Mesodermal cell (in vitro differentiated cells): ENCODE data around the gene BEX5.
A peak's percentile ranks its signal among the peaks of the same experiment; 100 is the strongest.
"Not testable (repeated sequence)": the region's sequence is repeated elsewhere in the genome, so short reads cannot be mapped to it uniquely, and the experiment has no call there.

Experiments
- H3K27ac ChIP-seq: 2 replicates; pipeline ENCODE4 v1.7.0; 2013; ENCODE audit warnings: mild to moderate bottlenecking, low read depth, low read length, moderate library complexity; ENCODE audit not compliant: severe bottlenecking
- H3K36me3 ChIP-seq: 2 replicates; pipeline ENCODE4 v1.7.1; 2013; ENCODE audit warnings: mild to moderate bottlenecking, low read length, moderate library complexity; ENCODE audit not compliant: control insufficient read depth, insufficient read depth
- H3K4me1 ChIP-seq: one replicate; pipeline ENCODE4 v1.7.1; 2013; ENCODE audit warnings: mild to moderate bottlenecking, low read length; ENCODE audit not compliant: insufficient read depth, control insufficient read depth, poor library complexity, severe bottlenecking
- H3K4me3 ChIP-seq: 2 replicates; pipeline ENCODE4 v1.7.0; 2013; ENCODE audit warnings: low read length, control low read depth, mild to moderate bottlenecking; ENCODE audit not compliant: insufficient read depth, poor library complexity, severe bottlenecking; ENCODE audit errors: extremely low read depth
- H3K9me3 ChIP-seq: 2 replicates; pipeline ENCODE4 v1.7.1; 2013; ENCODE audit warnings: mild to moderate bottlenecking, low read length, moderate library complexity; ENCODE audit not compliant: control insufficient read depth
- WGBS, 2 experiments: methylation state at CpG; one replicate each; pipeline ENCODE4 v1.1.5; 2013; ENCODE audit warnings: missing lambda C conversion rate in 2 of 2; ENCODE audit not compliant: insufficient coverage in 2 of 2; 5-methylcytosine and 5-hydroxymethylcytosine counted together

BEX5 gene

DNA sequence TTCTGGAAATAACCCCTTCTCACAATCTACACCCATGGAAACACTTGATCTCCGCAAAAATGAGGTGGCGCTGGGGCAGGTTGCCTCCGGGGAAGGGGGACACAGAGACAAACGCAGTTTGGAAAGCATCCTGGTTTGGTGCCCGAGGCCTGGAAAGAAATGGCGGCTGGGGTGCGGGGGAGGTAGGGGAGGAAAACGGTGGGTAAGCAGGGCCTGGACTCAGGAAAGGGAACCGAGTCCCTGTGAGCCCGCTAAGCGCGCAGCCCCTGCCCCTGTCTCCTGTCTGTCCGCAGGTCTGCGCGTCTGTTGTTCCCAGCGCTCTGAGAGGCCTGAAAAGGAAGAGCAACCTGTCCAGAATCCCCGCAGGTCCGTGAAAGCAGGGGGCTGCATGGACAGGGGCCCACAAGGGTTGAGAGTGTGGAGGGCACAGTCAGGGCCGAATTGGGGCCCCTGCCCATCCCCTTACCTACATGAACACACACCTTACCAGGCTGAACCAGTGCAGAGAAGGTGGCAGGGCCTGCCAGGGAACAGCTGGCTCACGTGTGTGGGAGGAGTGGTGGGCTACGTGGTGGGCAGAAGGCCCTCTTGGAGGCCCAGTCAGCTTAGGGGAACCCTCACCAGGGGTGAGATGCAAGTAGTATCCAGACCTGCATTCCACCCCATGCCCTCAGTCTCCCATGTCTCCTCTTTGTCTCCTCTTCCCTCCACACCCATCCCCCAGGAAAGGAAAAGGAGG is 29.5 kb downstream of the BEX5 start:
- H3K4me1 ChIP-seq, H3K36me3 ChIP-seq, H3K27ac ChIP-seq, H3K9me3 ChIP-seq: not testable (repeated sequence)
- 36% methylated on average over 13 of the region's 21 CpGs; no CpG with 5 or more reads in 1 of the 2 experiments for WGBS, 2 experiments
- peak overlapping the region; percentile 14 for H3K4me3 ChIP-seq

DNA sequence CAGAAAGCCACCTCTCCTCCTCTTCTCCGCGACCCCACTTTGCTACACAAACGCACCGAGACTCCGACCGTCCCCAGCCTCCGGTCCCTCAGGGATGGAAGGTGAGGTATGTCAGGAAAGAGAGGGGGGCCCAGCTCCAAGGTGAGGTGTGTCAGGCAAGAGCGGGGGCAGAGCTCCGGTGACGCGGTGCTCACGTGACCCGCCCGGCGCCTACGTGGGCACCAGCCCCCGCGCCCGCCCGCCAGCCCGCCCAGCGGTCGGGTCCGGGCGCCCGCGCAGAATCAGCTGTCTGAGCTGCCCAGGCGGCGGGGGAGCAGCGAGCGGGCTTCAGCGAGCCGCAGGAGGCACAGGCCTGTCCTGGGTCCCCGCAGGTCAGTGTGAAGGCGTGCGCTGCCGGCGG is 30.3 kb downstream of the BEX5 start, which contains the start of gene TCEAL2:
TSS of gene TCEAL2 (plus strand) at position 244 of the 400 bp plus-strand sequence. CDS start 1,152 bp downstream, outside the sequence.
- not testable (repeated sequence) for H3K27ac ChIP-seq, H3K4me1 ChIP-seq, H3K9me3 ChIP-seq, H3K36me3 ChIP-seq
- peak within 1 kb of the TSS; percentile 14 for H3K4me3 ChIP-seq
- WGBS, 2 experiments, result no CpG with 5 or more reads among the region's 38 CpGs

DNA sequence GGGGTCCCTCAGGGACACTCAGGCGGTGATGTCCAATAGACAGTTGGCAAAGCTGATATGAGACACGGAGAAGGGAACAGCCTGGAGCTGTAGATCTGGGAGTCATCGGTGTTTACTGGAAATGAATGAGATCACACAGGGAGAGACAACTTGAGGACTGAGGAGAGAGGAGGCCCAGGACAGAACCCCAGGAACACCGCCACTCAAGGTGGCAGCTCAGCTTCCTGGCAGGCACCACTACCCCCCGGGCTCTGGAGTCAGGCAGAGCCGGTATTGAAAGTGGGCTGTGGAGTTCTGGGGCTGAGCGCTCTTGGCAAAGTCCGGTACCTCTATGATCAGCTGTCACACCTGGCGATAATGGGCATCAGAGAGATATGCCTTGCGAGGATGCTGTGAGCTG is 30.8 kb downstream of the BEX5 start:
- H3K27ac ChIP-seq, H3K9me3 ChIP-seq, H3K4me3 ChIP-seq, H3K36me3 ChIP-seq, H3K4me1 ChIP-seq: not testable (repeated sequence)
- 20% methylated on average over 1 of the region's 10 CpGs; no CpG with 5 or more reads in 1 of the 2 experiments for WGBS, 2 experiments

DNA sequence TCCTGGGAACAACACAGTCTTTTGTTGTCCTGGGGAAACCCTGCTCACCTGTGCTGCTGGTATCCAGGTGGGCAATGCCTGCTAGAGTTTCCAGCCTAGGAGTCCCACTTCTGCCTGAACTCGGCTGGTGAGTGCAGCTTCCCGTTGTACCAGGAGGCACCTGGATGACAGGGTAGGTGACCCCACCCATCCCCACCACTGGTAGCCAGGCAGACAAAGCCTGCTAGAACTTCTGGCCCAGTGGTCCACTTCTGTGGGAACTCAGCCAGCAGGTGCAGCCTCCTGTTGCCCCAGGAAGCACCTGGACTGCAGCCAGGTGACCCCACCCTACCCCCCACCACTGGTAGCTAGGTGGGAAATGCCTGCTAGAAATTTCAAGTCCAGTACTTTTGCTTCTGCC is 40.0 kb downstream of the BEX5 start:
- Histone ChIP-seq H3K4me3 (no peak overlapping the region), H3K4me1 (no peaks in the 10 kb centered on the region), H3K9me3 (no peaks in the 10 kb centered on the region), H3K27ac (no peak overlapping the region), H3K36me3 (no peaks in the 10 kb centered on the region)
- WGBS, 2 experiments, result 80 to 90% methylated on average over 1 to 2 of the region's 2 CpGs

DNA sequence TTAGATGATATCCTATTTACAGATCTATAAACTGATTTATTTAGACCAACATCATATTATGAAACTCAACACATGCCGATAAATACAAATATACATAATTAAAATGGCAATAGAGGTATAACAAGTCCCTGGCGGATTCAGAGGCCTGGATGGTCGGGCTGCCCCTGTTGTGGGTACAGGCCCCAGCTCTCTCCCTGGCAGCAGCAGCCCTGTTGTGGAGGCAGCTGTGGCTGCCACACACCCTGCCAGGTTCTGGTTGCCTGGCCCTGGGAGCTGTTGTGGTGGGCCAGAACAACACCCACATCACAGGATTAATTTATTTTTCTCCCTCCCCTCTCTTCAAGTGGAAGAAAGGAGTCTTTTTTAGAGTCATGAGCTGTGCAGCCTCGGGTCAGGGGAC is 42.4 kb downstream of the BEX5 start:
- Histone ChIP-seq H3K36me3 (no peaks in the 10 kb centered on the region), H3K4me1 (no peaks in the 10 kb centered on the region), H3K27ac (no peak overlapping the region), H3K9me3 (no peaks in the 10 kb centered on the region), H3K4me3 (no peak overlapping the region)
- whole genome bisulfite sequencing, 2 experiments, result no CpG with 5 or more reads among the region's 4 CpGs
